HG03575 (cell line): ENCODE results near the gene OR10H4.

Experiments used
- ATAC-seq: cut with Tn5 transposase; IDR thresholded peaks from one replicate; pipeline ENCODE4 v1.9.1; 2021; ENCODE audit not compliant: unreplicated experiment, insufficient number of reproducible peaks, low FRiP score; ENCODE audit errors: extremely low read depth

Gene OR10H4

DNA sequence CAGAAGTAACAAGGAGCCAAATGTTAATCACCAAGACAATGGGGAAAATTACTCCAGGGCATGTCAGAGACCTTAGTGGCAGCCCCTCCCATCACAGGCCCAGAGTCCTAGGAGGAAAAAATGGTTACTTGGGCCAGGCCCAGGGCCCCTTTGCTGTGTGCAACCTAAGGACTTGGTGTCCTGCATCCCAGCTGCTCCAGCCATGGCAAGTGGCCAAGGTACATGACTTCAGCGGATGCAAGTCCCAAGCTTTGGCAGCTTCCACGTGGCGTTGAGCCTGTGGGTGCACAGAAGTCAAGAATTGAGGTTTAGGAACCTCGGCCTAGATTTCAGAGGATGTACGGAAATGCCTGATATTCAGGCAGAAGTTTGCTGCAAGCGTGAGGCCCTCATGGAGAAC lies 46.7 kb downstream of the OR10H4 start:
- no peak for ATAC-seq

DNA sequence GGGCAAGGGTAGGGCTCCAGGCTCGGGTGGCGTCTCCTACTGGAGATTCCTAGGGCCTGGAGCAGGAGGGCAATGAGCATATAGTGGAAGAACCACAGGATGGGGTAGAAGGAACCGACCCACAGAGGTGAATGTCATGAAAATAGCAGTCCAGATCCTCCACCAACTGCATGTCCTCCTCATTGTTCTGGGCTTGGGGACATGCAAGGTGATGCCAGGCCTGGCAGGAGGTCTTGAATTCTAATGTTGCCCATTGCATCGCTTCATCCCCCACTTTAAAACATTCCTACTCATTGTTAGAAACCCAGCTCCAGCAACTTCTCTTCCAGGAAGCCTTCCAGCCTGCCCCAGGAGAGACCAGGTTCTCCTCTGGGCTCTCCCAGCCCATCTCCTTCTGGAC lies 49.4 kb downstream of the OR10H4 start:
- no peak for ATAC-seq
